PC-9 (cell line): ENCODE results near the gene COX7C.

Source experiments
- CTCF ChIP-seq: fragments of 200-600 bp; sonication (generic); conservative IDR thresholded peaks from 2 replicates; pipeline ENCODE4 v1.6.1; 2017; ENCODE audit warnings: mixed run types, antibody characterized with exemption, mild to moderate bottlenecking, moderate library complexity
- EZH2 ChIP-seq: fragments of 200-600 bp; sonication (generic); IDR thresholded peaks from 2 replicates; pipeline ENCODE4 v1.8.0; 2017; ENCODE audit warnings: antibody characterized with exemption, low read depth

DNA sequence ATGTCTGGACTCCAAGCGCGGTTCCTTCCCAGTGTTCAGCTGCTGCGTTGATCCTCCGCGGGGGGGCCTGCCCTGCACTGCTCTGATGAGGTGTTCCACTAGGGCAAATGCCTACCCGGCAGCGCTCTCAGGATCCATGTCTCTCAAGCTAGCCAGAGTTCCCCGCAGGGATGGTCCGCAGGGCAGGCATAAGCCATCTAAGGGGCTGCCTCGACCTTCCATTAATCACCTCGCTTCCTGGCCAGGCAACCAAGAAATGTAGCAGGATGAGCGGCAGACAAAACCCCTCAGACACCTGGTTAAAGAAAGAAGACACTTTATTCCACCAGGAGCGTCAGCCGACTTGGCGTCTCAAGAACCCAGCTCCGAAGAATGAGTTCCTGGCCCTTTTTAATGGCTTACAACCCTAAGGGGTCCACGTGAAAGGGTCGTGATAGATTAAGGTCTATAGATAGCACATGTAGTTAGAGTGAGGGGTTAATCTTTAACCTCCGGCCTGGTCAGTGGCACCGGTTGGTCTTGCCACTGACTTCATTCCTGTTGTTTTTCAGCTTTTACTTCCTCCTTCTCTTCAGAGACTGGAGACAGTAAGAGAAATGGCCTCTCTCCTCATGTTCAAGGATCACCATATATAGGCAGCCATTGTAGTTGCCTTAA is 47.2 kb upstream of the COX7C start:
- TF ChIP-seq CTCF (no peak), EZH2 (no peak)
